Mesenteric fat pad (tissue), 1 donor: Measurements from ENCODE around the gene KRT13. TPM values are rescaled to one million over a fixed set of nuclear protein-coding genes. Genes with fewer than 3 reads are reported as not detected.

Source experiments
- DNase-seq: peaks from one replicate; pipeline ENCODE4 v3.0.0-alpha.2; 2020; ENCODE audit warnings: low spot score
- total RNA-seq: library from RNA; stranded (reverse); fragmentation: NEBNext Ultra II Directional; extraction: Animal tissue kit (Norgen Biotek cat#: 25700); gene quantifications from one replicate; pipeline ENCODE4 v1.2.1, GENCODE V29; 2021
- donor health status: DM: yes; HTN: yes; CAD: no.

Gene KRT13
- total RNA-seq, 1 donor from 2014 or later = not detected

DNA sequence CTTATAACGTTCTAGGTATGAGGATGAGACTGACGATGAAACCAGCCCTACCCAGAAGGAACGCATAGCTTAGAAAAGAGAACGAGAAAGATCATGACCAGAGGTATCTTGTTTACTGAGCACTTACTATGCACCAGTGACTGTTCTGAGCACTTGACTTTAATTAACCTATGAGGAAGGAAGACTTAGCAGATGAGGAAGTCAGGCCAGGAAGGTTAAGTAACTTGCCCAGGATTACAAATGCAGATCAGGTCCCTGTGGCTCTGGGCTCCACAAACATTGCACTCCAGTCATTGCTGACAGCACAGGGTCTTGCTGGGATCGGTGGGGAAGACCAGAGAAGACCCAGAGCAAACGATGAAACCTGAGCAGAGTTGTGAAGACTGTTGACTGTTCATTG, 7.1 kb downstream of the KRT13 start:
- DNase-seq = no peak

DNA sequence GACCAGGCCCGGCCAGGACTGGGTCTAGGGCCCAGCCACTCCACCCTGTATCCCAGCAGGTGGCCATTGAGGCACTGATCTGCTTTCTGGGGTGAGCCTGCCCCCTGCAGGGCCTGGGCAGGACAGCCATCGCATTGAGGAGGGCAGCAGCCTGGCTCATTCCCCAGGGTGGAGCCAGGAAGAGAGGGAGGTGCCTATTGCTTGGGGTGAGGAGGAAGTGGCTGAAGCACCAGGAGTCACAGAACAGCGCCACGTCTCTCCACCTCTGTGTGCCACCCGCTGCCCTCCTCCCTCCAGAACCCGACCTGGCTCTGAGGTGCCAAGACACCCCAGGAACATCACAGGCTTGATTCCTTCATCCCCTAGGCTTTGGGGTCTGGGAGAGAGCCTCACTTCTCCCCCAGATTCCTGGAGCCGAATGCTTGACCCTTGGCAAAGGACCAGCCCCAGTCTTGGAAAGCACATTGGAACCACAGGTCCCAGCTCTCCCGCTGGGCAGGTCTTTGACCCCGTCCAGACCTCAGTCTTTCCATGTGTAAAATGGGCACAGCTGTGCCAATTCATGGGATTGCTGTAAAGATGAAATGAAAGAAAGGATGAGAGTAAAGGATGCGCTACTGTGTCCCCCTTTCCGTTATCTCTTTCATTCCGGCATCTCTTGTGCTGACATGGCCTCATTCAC, 8.5 kb downstream of the KRT13 start:
- no peak for DNase-seq

DNA sequence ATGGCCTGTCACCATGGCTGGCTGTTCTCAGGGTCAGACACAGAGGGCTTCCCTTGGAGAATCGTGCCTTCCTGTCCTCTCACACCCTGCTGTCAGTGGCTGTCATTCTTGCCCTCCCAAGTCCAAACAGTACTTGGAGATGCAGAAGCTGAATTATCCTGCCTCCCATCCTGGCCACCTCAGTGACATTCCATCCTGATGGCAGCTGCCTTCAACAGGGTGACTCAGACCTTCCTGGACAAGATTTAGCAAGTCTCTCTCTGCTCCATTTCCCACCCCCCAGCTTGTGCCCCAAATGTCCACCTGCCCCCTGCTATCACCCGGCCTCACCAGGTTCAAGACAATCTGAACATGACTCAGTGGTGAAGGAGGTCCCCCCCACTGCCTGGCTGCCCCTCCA, 10.9 kb downstream of the KRT13 start:
- DNase-seq = no peak

DNA sequence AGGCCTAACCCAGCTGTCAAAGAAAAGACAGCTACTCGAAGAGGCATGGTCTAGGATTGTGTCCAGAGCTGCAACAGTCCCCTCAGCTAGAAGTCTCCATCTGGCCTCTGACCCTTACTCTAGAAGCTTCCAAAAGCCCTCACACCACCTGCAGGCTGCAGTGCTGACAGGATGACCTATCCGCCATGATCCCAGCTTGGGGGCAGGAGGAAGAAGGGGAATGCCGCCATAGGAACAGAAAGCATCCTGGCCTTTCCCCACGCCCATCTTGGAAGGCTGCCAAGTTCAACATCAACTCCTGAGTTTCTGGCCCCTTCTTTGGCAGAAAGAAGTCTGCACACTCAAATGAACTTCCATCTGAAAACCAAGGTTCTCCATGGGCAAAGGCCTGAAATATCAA, 12.6 kb downstream of the KRT13 start:
- no peak for DNase-seq

DNA sequence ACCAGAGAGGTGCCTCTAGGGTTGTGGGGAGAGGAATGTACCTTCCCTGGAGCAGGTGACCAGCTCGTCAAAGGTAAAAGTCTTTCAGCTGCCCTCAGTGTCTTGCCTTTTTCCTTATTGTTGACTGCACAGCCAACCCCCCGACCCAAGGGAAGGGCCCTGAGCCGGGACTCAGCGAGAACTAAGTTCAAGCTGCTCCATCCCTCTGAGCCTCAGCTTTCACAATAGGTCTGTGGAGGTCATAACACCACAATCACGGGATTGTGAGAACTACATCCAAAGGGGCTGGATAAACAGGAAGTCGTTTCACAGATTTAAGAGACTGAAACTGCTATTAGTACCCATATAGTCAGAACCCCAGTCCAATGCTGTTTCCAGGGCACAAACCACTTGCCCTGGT, 13.1 kb downstream of the KRT13 start:
- DNase-seq = no peak

DNA sequence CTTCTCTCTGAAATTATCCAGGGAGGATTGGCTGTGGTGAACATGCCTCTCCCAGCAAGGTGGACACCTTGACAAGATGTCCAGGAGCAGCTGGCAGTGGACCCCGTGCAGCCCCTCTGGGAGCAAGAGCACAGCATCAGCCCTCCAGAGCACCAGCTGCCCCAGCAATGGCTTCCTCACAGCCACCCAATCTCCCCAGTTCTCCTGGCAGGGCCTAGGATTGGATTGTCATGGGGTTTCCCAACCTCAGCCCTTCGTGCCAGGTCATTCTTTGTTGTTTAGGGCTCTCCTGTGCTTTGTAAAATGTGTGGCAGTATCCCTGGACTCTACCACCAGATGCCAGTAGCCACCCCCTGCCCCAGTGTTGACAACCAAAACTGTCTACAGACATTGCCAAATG, 13.9 kb downstream of the KRT13 start:
- DNase-seq = no peak

DNA sequence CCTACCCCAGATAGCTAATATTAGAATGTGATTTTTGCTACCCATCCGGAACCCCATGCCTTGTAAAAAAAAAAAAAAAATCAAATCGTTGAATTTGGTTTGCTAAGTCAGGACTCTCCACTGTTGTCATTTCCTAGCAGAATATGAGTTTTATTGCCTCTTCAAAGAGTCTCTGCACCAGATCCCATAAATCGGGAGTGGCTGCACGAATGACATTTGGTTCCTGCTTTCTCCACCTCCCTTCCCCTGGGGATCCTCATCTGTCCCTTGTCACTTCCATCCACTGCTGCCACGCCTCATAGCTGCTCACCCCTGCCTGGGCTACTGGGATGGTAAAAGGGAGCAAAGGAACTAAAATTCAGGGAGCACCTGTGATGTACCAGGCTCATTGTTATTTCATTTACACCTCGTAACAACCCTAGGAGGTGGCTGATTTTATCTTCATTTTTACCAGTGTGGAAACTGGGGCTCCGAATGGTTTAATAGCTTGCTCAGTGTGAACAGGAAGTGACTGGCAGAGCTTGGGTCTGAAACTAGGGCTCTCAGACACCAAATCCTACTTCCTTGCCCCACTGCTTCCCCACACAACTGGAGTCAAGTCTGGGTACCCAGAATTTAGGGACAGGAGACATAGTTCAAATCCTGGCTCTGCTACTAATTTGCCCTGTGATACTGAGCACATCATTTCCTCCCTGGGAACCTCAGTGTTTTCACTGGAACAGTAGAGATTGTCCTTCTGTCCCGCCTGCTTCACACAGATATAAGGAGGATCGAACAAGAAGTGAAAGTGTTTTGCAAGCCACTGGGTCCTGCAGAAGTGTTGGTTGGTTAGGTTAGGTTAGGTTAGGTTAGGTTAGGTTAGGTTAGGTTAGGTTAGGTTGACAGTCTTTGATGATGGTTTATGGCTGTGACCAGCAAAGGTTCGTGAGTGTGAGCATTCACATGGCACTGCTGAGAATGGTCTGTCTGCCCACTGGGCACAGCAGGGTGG, 15.1 kb downstream of the KRT13 start:
- no peak for DNase-seq

DNA sequence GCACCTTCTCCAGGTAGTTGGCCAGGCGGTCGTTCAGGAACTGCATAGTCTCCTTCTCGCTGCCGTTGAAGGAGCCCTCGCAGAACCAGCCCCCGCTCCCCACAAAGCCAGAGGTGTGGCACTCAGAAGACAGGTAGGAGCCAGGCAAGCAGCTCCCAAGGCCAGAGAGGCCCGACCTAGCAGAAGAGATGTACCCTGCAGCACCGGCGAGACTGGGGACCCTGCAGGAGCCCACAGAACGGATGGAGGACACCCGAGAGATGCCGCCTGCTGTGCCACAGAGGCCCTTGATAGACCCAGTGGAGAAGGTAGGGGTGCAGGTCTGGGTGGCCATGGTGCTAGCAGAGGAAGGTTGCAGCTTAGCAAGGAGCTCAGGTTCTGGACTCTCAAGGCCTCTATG, 15.9 kb downstream of the KRT13 start, which contains the start of gene KRT36:
Gene KRT36, minus strand, starts transcription at position 380 of the 400 bp plus-strand sequence. Its CDS starts 46 bp downstream, at position 334.
- DNase-seq = no peak

DNA sequence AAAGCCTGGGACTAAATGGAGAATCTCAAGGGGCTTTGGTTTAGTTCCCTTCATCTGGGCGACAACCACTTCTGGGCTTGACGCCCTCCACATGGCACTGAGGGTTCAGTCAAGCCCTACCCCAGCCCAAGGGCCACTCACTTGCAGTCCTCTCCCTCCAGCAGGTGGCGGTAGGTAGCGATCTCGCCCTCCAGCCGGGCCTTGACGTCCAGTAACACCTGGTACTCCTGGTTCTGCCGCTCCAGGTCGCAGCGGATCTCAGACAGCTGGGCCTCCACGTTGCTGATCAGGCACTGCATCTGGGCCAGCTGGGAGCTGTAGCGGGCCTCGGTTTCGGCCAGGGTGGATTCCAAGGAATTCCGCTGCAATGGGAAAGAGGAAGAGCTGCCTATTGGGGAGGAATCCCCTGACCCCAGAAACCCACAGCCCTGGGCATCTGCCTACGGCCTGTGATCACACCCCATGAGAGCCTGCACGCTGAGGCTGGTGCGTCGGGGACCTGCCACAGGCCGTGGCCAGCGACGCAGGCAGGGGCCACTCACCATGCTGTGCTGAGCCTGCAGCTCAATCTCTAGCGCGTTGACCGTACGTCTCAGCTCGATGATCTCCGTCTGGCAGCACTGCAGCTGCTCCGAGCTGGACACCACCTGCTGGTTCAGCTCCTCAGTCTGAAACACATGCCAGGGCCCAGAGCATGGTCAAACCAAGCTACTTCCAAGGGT, 18.4 kb downstream of the KRT13 start:
- DNase-seq = no peak

DNA sequence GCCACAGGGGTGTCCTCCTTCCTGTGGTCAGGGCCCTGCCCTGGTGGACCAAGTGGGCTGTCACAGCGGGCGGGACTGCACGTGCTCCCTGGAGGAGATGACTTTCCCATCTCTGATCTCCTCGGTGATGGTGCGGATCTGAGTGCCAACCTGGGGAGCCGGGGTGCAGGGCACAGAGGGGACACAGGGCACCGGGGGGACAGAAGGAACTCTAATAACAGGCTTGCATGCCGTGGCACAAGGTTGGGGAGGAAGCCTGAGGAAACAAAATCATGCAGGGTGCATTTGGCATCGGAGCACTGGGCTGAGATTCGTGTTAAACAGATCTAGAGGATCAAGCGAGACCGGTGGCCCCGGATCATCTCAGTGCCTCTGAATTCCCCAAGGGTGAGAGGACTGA, 19.1 kb downstream of the KRT13 start:
- no peak for DNase-seq

DNA sequence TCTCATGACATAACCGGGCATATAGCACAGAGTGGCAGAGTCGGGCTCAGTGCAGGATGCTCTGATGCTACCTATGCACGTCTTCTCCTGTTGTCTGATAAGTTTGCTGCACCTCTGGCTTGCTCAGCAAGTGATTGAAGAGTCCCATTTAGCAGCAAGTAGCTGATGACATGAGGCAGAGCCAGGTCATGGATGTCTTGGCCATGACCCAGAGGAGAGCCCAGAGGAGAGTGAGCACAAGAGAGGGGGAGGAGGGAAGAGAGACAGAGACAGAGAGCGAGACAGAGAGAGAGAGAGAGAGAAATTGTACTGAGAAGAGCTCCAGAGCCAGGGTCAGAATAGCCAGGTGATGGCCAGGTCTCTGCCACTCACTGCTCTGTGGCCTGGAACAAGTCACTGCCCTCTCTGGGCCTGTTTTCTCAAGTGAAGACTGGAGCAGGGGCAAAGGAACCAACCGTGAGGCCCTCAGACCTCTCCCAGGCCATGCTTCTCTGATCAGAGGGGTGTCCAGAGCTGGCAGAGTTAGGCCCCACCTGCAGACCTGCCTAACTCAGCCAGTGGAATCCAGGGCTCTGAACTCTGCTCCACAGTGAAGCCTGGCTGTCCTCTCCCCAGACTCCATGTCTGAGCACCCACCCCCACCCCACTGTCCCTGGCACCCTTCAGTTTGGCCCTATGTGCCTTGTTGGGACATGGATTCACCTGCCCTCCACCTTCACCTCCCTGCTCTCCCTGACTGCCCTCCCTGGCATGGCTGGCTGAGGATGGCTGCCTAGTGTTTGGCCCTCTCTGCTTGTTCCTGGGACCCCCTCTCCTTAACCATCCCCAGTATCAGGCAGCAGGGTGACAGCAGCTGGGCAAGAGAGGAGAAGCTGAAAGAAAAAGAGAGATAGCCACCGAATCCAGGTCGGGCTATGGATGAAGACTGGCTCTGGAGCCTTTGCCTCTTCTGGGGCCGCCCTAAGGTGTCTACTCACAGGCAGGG, 20.2 kb downstream of the KRT13 start:
- no peak for DNase-seq

DNA sequence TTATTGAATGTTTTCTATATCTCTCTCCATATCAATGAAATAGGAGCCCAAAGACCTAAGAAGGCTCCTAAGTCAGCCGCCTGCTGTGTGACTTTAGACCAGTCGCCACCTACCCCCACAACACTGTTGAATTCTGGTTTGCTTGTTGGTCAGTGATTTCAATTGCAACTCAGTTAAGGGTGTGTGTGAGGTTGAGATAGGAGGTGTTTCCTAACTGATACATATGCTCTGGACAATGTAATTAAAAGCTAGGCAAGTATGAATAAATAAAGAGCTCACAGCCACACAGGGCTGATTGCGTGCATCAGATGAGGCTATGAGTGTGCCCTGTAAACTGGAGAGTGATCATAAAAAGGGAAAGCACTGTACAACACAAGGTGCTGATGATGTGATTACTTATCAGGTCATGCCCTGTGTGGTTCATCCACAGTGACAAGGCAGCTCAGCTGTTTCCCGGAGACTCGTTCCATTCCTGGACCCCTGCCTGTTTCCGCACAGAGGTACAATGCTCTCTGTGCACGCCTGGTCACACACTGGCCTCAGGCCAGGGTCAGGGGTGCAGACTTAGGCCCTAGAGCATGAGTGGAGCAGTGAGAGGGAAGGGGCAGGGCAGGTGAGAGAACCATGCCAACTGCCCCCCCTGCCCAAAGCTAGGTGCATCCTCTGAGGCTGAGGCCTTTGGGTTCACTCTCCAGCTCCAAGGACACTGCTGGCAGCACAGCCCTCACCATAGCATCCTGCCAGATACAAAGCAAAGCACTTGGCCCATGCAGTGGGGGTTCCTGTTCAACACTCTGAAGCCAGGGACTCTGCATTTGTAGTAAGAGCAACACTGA, 21.2 kb downstream of the KRT13 start:
- DNase-seq = no peak

DNA sequence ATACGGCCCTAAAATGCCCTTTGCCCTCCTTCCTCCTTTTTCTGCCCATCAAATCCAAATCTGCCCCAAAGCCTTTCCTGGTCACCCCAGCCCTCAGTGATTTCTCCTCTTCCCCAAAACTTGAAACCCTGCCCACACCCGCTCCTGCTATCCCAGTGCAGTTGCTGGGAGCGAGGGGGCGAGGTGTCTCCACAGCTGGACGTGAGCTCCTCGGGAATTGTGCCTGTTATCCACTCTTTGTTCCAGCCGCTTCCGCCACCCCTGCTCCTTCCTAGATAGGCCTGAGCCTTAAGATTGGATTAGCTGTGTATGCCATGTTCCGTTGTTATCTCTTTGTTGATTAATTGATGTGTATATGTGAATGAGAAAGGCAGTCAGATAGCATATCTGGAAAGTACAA, 21.9 kb downstream of the KRT13 start:
- no peak for DNase-seq

DNA sequence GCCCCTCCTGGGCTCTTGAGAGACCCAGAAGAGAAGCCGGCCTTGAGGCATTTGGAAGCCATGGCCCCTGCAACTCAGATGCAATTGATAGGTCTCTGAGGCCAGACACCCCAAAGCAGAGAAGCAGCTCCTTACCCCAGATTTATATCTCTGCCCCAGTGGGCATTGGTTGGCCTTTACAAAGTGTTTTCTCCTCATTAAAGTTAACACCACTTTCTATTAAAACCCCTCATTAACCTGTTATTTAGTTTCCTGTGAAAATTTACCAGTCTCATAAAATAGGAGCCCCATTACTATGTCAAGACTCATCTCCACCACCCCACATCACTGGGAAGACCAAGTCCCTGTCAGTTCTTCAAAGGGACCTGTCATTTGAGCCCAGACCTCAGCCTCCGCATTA, 24.4 kb downstream of the KRT13 start, which contains the start of gene KRT35:
Gene KRT35, minus strand, starts transcription at position 116 of the 400 bp plus-strand sequence. Its CDS starts 54 bp downstream, at position 62.
- DNase-seq = no peak

DNA sequence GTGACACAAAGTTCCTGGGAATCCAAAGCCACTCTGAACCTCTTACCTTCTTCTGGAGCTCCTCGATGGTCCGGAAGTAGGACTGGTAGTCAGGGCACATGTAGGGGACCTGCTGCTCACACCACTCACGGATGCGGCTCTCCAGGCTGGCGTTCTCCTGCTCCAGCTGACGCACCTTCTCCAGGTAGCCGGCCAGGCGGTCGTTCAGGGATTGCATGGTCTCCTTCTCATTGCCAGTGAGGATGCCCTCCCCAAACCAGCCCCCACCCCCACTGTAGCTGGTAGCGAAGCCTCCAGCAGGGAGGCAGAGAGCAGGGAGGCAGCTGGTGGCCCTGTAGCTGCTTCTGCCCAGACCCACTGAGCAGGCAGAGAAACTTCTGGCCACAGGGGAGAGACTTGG, 24.8 kb downstream of the KRT13 start:
- no peak for DNase-seq

DNA sequence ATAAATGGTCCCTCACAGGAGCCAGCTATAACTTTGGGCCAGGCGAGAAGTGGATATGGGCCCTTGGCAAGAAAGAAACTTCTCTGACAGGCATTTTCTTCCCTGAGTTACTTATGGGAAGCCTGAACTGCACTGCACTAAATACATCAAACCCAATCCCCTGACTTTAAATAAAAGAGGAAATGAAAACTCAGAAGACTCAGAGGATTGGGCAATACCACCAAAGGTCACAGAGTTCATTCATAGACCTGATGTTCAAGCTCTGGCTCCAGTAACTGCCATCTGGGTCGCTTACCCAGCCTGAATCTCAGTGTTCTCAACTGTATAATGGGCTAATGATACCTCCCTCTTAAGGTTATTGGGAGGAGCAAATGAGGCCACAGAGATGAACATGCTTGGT, 25.3 kb downstream of the KRT13 start:
- DNase-seq = no peak

DNA sequence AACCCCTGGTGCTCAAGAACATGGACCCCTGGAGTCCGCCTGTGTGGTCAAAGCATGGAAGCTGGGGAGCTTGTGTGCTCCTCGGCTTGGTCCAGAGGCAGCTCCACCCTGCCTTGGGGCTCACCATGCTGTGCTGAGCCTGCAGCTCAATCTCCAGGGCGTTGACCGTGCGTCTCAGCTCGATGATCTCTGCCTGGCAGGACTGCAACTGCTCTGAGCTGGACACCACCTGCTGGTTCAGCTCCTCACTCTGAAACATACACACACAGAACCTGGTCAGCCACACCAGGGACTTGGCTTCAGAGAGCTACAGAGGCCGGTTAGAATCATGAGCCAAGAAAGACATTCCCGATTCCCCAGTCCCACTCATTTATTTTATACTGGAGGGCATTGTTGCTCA, 27.2 kb downstream of the KRT13 start:
- DNase-seq = no peak

DNA sequence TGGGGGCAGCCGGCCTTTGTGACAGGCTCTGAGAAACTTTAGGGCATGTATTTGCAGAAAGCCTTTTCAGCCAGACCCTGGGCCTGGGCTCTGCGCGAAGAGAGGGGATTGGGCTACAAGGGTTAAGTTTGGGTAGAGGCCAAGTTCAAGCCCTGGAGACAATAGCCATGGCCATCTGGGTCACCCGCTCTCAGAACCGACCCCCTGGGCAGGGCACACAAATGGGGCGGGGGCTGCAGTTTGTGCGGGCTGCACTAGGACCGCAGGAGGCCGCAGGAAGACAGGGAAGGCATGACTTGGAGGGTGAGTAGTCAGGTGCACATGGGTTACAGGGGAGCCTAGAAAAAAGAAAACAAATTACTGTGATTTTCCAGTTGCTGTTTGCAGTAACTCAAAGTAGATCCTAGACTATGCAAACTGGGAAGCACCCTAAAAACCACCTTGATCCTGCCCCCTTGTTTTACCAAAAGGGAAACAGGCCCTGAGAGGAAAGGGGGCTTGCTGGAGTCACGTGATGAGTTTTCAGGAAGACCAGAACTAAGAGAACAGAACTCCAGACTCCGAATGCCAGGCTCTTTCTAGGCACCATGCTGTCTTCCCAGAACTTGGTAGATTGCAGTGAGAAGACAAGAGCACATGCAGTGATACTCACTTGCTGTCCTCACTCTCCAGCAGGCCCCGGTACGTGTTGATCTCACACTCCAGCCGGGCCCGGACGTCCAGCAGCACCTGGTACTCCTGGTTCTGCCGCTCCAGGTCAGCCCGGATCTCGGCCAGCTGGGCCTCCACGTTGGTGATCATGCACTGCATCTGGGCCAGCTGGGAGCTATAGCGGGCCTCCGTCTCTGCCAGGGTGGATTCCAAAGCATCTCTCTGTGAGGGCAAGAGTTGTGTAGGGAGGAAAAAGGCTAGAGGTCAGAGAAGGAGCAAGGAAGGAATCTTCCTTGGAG, 28.3 kb downstream of the KRT13 start:
- no peak for DNase-seq
